ENCODE results near the gene FRRS1L. TPM values are rescaled to one million over a fixed set of nuclear protein-coding genes. Genes with fewer than 3 reads are reported as not detected.

The FRRS1L gene
- total RNA-seq, 1 donor from 2014 or later, result 7.2 TPM

DNA sequence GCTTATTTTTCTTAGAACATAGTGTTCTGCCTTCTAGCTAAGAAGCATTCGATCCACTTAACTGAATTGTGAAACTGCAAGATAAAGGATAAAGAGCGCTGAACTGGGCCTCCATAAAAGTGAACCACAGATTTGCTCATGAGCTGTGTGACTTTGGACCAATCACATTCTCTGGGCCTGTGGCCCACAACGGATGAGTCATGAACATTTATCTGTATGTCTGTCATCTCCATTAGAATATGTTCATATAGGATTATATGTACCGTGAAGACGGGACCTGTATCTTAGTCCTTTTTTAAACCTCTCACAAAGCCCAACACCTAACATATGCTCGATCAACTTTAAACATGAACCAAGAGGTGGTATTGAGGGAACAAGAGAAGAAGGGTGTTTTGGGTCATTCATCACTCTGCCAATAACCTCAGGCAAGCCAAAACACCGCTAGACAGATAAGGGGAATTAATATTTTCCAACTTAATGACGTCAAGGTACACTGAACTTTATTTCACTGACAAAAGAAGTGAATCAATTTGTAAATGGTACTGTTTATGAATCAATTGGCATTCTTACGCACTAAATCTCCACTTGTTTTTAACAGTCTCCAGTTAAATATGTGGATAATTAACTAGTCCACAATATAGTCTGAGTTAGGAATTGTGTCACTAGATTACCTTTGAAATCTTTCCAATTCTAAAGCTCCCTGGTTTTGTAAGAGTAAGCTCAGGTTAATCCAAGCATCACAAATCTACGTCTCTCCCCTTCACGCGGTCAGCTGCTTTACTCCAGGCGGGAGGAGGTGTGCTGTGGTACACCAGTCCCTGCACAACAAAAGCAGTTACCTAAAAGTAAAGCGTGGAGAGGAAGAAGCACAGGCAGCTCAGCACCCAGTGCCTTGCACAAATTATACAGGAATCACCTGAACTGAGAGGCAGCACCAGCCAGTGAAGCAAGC lies 48.9 kb downstream of the FRRS1L start:
- Mint-ChIP-seq H3K27me3 (no peaks in the 10 kb centered on the region), H3K4me3 (peak overlapping the region; percentile 97), H3K9me3 (no peaks in the 10 kb centered on the region), H3K4me1 (ENCODE audit: unreplicated experiment) (peaks cover 47% of the 10 kb centered on the region), H3K27ac (peak overlapping the region; percentile 90), H3K36me3 (peaks cover 11% of the 10 kb centered on the region)
- TF ChIP-seq, protein P1, sequence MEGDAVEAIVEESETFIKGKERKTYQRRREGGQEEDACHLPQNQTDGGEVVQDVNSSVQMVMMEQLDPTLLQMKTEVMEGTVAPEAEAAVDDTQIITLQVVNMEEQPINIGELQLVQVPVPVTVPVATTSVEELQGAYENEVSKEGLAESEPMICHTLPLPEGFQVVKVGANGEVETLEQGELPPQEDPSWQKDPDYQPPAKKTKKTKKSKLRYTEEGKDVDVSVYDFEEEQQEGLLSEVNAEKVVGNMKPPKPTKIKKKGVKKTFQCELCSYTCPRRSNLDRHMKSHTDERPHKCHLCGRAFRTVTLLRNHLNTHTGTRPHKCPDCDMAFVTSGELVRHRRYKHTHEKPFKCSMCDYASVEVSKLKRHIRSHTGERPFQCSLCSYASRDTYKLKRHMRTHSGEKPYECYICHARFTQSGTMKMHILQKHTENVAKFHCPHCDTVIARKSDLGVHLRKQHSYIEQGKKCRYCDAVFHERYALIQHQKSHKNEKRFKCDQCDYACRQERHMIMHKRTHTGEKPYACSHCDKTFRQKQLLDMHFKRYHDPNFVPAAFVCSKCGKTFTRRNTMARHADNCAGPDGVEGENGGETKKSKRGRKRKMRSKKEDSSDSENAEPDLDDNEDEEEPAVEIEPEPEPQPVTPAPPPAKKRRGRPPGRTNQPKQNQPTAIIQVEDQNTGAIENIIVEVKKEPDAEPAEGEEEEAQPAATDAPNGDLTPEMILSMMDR (conservative IDR thresholded peaks at IDR 0.05), result no peak
- DNase-seq (ENCODE audit: extremely low spot score, unreplicated experiment), result no peak

DNA sequence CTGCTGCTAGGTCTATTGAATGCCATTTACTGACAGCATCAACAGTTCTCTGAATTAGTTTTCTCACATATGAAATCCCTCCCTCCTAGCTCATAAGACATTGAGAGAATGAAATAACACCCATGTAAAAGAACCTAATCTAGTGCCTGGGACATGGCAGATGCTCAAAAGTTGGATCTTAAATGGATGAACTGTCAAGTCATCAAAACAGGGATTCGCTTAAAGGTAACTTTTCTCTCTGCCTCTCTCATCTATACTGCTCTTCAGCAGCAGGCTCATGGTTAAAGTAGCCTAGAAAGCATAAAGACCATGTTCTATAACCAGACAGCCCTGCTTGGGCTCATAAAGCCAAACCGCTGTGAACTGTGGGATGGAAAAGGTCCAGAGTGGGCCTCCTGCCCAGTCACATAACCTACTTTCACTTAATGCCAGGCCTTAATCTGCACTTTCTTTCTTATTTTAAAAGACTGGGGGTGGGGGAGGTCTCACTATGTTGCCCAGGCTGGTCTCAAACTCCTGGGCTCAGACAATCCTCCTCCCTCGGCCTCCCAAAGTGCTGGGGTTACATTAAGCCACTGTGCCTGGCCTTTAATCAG lies 51.0 kb downstream of the FRRS1L start:
- DNase-seq (ENCODE audit: extremely low spot score, unreplicated experiment), result no peak
- Mint-ChIP-seq H3K4me3 (no peak overlapping the region), H3K36me3 (peaks cover 11% of the 10 kb centered on the region), H3K4me1 (ENCODE audit: unreplicated experiment) (peaks cover 54% of the 10 kb centered on the region), H3K27ac (no peak overlapping the region), H3K27me3 (no peaks in the 10 kb centered on the region), H3K9me3 (no peaks in the 10 kb centered on the region)
- TF ChIP-seq, protein P1 (conservative IDR thresholded peaks at IDR 0.05), result no peak

DNA sequence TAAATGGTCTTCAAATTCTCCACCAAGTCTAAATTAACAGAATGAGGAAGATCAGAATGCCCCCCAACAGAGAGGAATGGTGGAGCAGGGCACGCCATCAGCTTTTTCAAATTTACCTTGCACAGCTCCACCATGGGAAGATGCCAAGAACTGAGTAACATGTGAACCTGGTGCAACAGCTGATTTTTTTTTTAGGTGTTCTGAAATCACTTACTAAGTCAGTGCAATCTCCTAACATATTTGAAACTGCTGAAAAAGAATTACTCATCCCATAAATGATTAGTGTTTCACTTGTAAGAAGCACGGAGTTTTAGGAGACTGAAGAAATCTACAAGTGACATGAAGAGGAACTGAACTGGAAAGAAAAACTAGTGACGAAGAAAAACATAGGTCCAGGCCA lies 52.4 kb downstream of the FRRS1L start:
- H3K4me1 Mint-ChIP-seq (ENCODE audit: unreplicated experiment), result peaks cover 57% of the 10 kb centered on the region
- H3K27ac Mint-ChIP-seq, result peak overlapping the region; percentile 54
- no peaks in the 10 kb centered on the region for H3K27me3 Mint-ChIP-seq
- H3K9me3 Mint-ChIP-seq, result no peaks in the 10 kb centered on the region
- H3K4me3 Mint-ChIP-seq, result peak overlapping the region; percentile 37
- TF ChIP-seq, protein P1 (conservative IDR thresholded peaks at IDR 0.05), result no peak
- no peak for DNase-seq (ENCODE audit: extremely low spot score, unreplicated experiment)
- H3K36me3 Mint-ChIP-seq, result peaks cover 11% of the 10 kb centered on the region

DNA sequence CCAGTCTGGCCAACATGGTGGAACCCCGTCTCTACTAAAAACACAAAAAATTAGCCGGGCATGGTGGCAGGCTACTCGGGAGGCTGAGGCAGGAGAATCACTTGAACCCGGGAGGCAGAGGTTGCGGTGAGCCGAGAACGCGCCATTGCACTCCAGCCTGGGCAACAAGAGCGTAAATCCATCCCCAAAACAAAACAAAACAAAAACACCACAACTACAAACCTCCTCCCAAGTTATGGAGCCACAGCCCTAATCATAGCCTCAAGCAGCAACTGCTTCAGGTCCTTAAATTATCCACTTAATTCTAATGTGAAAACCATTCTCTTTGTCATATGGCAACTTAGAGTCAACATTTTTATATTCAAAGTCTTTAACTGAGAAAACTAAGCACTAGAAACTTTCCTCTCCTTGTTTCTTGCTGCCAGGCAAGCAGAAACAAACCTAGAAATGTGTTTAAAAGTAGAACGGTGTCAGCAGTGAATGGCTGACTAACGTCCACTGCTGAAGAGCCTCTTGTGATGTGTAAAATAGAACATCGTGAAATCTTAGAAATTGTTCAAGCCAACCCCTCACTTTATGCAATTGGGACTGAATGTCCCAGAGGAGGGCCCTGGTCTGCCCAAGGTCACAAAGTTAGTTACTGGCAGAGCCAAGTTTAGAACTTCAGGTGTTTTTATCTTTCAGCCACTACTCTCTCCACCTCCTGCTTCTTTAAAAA lies 53.0 kb downstream of the FRRS1L start:
- no peaks in the 10 kb centered on the region for H3K27me3 Mint-ChIP-seq
- TF ChIP-seq, protein P1 (conservative IDR thresholded peaks at IDR 0.05), result no peak
- peak overlapping the region; percentile 14 for H3K4me3 Mint-ChIP-seq
- peak overlapping the region; percentile 54 for H3K27ac Mint-ChIP-seq
- peaks cover 11% of the 10 kb centered on the region for H3K36me3 Mint-ChIP-seq
- peaks cover 62% of the 10 kb centered on the region for H3K4me1 Mint-ChIP-seq (ENCODE audit: unreplicated experiment)
- no peaks in the 10 kb centered on the region for H3K9me3 Mint-ChIP-seq
- no peak for DNase-seq (ENCODE audit: extremely low spot score, unreplicated experiment)

DNA sequence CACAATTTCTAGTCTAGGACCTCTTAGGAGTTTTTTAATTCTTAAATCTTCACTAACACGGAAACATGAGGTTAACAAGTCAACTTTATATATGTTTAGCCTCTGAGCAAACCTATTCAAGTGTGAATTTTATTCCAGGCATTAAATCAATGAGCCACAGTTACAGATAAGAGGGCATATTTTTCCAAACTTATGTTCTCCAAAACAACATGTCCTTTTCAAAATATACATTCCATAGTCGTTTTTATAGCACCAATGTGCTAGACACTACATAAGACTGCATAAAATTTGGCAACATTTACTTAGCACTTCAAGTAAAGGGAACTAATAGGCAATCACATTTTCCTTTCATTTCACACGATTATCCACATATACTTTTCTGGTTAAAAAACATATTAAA lies 53.8 kb downstream of the FRRS1L start:
- Mint-ChIP-seq H3K27ac (no peak overlapping the region), H3K36me3 (peaks cover 8% of the 10 kb centered on the region), H3K9me3 (no peaks in the 10 kb centered on the region), H3K27me3 (no peaks in the 10 kb centered on the region), H3K4me1 (ENCODE audit: unreplicated experiment) (peaks cover 65% of the 10 kb centered on the region), H3K4me3 (no peak overlapping the region)
- TF ChIP-seq, protein P1 (conservative IDR thresholded peaks at IDR 0.05), result no peak
- DNase-seq (ENCODE audit: extremely low spot score, unreplicated experiment), result no peak
